CD4-positive, alpha-beta T cell (primary cell): Measurements from ENCODE around the gene CD300LB. TPM values are rescaled to one million over a fixed set of nuclear protein-coding genes. Genes with fewer than 3 reads are reported as not detected.
"Not testable (repeated sequence)": the region's sequence is repeated elsewhere in the genome, so short reads cannot be mapped to it uniquely, and the experiment has no call there.

Source experiments
- ATAC-seq: fragments of 200-7000 bp; cut with Tn5 transposase; one replicate; pipeline ENCODE4 v1.10.0; 2022; ENCODE audit warnings: mild to moderate bottlenecking; ENCODE audit not compliant: poor library complexity
- CTCF ChIA-PET: fragments of 350-600 bp; sonication (Branson Sonifier 250); formaldehyde crosslinking; loops from one replicate; lab custom pipeline; 2021; ENCODE audit warnings: antibody characterized with exemption, inconsistent platforms; lab: Charles Lee
- POLR2A ChIA-PET: fragments of 350-600 bp; sonication (Branson Sonifier 250); formaldehyde crosslinking; loops from one replicate; lab custom pipeline; 2021; ENCODE audit warnings: antibody characterized with exemption, inconsistent platforms; lab: Charles Lee
- DNase-seq, 14 experiments: peaks; one replicate each; pipeline ENCODE4 v3.0.0-alpha.2; 2013 to 2020; ENCODE audit warnings: mixed read lengths in 2 of 14
- H3K27ac ChIP-seq, 2 donors: one replicate each; pipeline versions ENCODE4 v1.5.1 to v1.7.0; 2013; ENCODE audit warnings: low read length in 2 of 2, low read depth in 1 of 2, mild to moderate bottlenecking in 1 of 2
- H3K27me3 ChIP-seq, 2 experiments: 1 replicate in 1 of 2; 2 replicates in 1 of 2; pipeline versions ENCODE4 v1.6.1 to v1.7.0; 2013; ENCODE audit warnings: low read length in 2 of 2, control low read depth in 1 of 2, mild to moderate bottlenecking in 1 of 2, moderate library complexity in 1 of 2; ENCODE audit not compliant: insufficient read depth in 2 of 2, control insufficient read depth in 1 of 2
- H3K36me3 ChIP-seq: one replicate; pipeline ENCODE4 v1.6.1; 2013; ENCODE audit warnings: low read length, control low read depth; ENCODE audit not compliant: insufficient read depth
- H3K4me1 ChIP-seq: one replicate; pipeline ENCODE4 v1.6.1; 2013; ENCODE audit warnings: low read length, control low read depth; ENCODE audit not compliant: insufficient read depth
- H3K4me3 ChIP-seq: one replicate; pipeline ENCODE4 v1.5.1; 2013; ENCODE audit warnings: mild to moderate bottlenecking, low read length, moderate library complexity
- H3K9me3 ChIP-seq, 2 experiments: 1 replicate in 1 of 2; 2 replicates in 1 of 2; pipeline versions ENCODE4 v1.6.1 to v1.7.0; 2013; ENCODE audit warnings: low read length in 2 of 2, mild to moderate bottlenecking in 2 of 2, control low read depth in 1 of 2, moderate library complexity in 1 of 2; ENCODE audit not compliant: control insufficient read depth in 1 of 2, insufficient read depth in 1 of 2
- H3K27ac Mint-ChIP-seq: one replicate; pipeline ENCODE4 v1.8.0; 2020; ENCODE audit warnings: mixed read lengths
- H3K27me3 Mint-ChIP-seq: one replicate; pipeline ENCODE4 v1.8.0; 2021; ENCODE audit warnings: mixed read lengths
- H3K36me3 Mint-ChIP-seq: one replicate; pipeline ENCODE4 v1.8.0; 2021; ENCODE audit warnings: low read depth, mixed read lengths
- H3K4me1 Mint-ChIP-seq: one replicate; pipeline ENCODE4 v1.8.0; 2021; ENCODE audit warnings: low read depth, mixed read lengths
- H3K4me3 Mint-ChIP-seq: one replicate; pipeline ENCODE4 v1.8.0; 2020; ENCODE audit warnings: mild to moderate bottlenecking, mixed read lengths
- H3K9me3 Mint-ChIP-seq: one replicate; pipeline ENCODE4 v1.8.0; 2020; ENCODE audit warnings: mixed read lengths
- CTCF ChIP-seq: fragments of 200-600 bp; IDR thresholded peaks from one replicate; pipeline ENCODE4 v1.8.0; 2022; ENCODE audit warnings: antibody characterized with exemption, mild to moderate bottlenecking
- intact Hi-C, 2 experiments: fragments of 100-400 bp; cut with DNase I in 1 of 2; cut with micrococcal nuclease in 1 of 2; formaldehyde crosslinking; loops; one replicate each; pipeline versions ENCODE4 v1.15.1 to v1.9.0; 2023 to 2025; cut with DNase I, micrococcal nuclease
- total RNA-seq, 174 experiments: library from RNA in 2 of 174; stranded (reverse) in 2 of 174; gene quantifications; one replicate each; pipeline ENCODE4 v1.2.3 and lab custom pipeline; 2021 to 2026

CD300LB gene
- total RNA-seq, 2 experiments from 2014 or later: 0.36 to 0.56 TPM

GRCh38 chr17:74574489-74575142 lies 43.3 kb upstream of the CD300LB start:
- ChIA-PET CTCF (interaction anchor here (2.8 kb wide), 1 partner anchor 9 kb away, joined by 10 read pairs; no protein-coding TSS in a partner anchor), POLR2A (no interaction called here)
- Mint-ChIP-seq H3K27ac (no peak overlapping the region), H3K9me3 (no peaks in the 10 kb centered on the region), H3K36me3 (no peaks in the 10 kb centered on the region), H3K27me3 (peaks cover 12% of the 10 kb centered on the region), H3K4me1 (peaks cover 10% of the 10 kb centered on the region), H3K4me3 (no peak overlapping the region)
- intact Hi-C loops: no loop called here
- Histone ChIP-seq H3K36me3 (no peaks in the 10 kb centered on the region), H3K9me3 (no peaks in the 10 kb centered on the region), H3K27me3 (peaks cover 1 to 3% of the 10 kb centered on the region in 2 experiments), H3K4me1 (peaks cover 5% of the 10 kb centered on the region), H3K27ac (no peak overlapping the region), H3K4me3 (no peak overlapping the region)
- DNase-seq (no peak), ATAC-seq (no peak)
- no peak for TF ChIP-seq CTCF

GRCh38 chr17:74573635-74574034 lies 42.4 kb upstream of the CD300LB start:
- ATAC-seq, H3K4me3 ChIP-seq, DNase-seq, H3K36me3 ChIP-seq, CTCF ChIA-PET, POLR2A ChIA-PET, H3K9me3 Mint-ChIP-seq, intact Hi-C loops, H3K27ac ChIP-seq, H3K4me1 ChIP-seq, H3K9me3 ChIP-seq, H3K4me3 Mint-ChIP-seq, H3K36me3 Mint-ChIP-seq, H3K4me1 Mint-ChIP-seq, H3K27ac Mint-ChIP-seq: not testable (repeated sequence)
- H3K27me3 Mint-ChIP-seq: peaks cover 17% of the 10 kb centered on the region
- peaks cover 6 to 11% of the 10 kb centered on the region in 2 experiments for H3K27me3 ChIP-seq

- Mint-ChIP-seq H3K4me3 (no peak overlapping the region), H3K27me3 (peaks cover 22% of the 10 kb centered on the region), H3K36me3 (no peaks in the 10 kb centered on the region), H3K9me3 (no peaks in the 10 kb centered on the region), H3K4me1 (no peaks in the 10 kb centered on the region), H3K27ac (no peak overlapping the region)
- Histone ChIP-seq H3K4me1 (peaks cover 7% of the 10 kb centered on the region), H3K27me3 (peaks cover 8 to 11% of the 10 kb centered on the region in 2 experiments), H3K27ac (no peak overlapping the region), H3K4me3 (no peak overlapping the region), H3K9me3 (no peaks in the 10 kb centered on the region), H3K36me3 (no peaks in the 10 kb centered on the region)
- DNase-seq (no peak), ATAC-seq (no peak)
- POLR2A ChIA-PET: no interaction called here
- CTCF ChIA-PET: no interaction called here
- intact Hi-C loops: no loop called here
- no peak for TF ChIP-seq CTCF
Measured at GRCh38 chr17:74573169-74573568, 41.9 kb upstream of the CD300LB start.
